Glomerular visceral epithelial cell (primary cell): Measurements from ENCODE around the gene VASH2.
A peak's percentile ranks its signal among the peaks of the same experiment; 100 is the strongest.
"Not testable (repeated sequence)": the region's sequence is repeated elsewhere in the genome, so short reads cannot be mapped to it uniquely, and the experiment has no call there.

ENCODE experiments used
- DNase-seq: peaks from one replicate; pipeline ENCODE4 v3.0.0-alpha.2; 2016; ENCODE audit errors: extremely low spot score

Gene VASH2

GRCh38 chr1:212950243-212951125 lies at the start of gene VASH2:
VASH2 (plus strand) TSS chr1:212950541; CDS start chr1:212951543, 1,002 bp downstream.
- peak; percentile 84 for DNase-seq

- no peak for DNase-seq
Observed at GRCh38 chr1:212901290-212901689, 49.1 kb upstream of the VASH2 start.

- DNase-seq: no peak
Observed at GRCh38 chr1:212902054-212902453, 48.3 kb upstream of the VASH2 start.

- DNase-seq: no peak
Observed at GRCh38 chr1:212903664-212904063, 46.7 kb upstream of the VASH2 start.

- not testable (repeated sequence) for DNase-seq
Observed at GRCh38 chr1:212908071-212908470, 42.3 kb upstream of the VASH2 start.

- DNase-seq: no peak
Observed at GRCh38 chr1:212908971-212909370, 41.4 kb upstream of the VASH2 start.

- no peak for DNase-seq
Observed at GRCh38 chr1:212909652-212910063, 40.7 kb upstream of the VASH2 start.

GRCh38 chr1:212910213-212910612 lies 40.1 kb upstream of the VASH2 start:
- DNase-seq: not testable (repeated sequence)

- DNase-seq: not testable (repeated sequence)
Observed at GRCh38 chr1:212913638-212914037, 36.7 kb upstream of the VASH2 start.

- not testable (repeated sequence) for DNase-seq
Observed at GRCh38 chr1:212914110-212914509, 36.2 kb upstream of the VASH2 start.

GRCh38 chr1:212914789-212915188 lies 35.6 kb upstream of the VASH2 start:
- no peak for DNase-seq

GRCh38 chr1:212915245-212916091 lies 34.9 kb upstream of the VASH2 start:
- peak; percentile 25 for DNase-seq

GRCh38 chr1:212916481-212917133 lies 33.7 kb upstream of the VASH2 start:
- DNase-seq: no peak

- no peak for DNase-seq
Observed at GRCh38 chr1:212917134-212917485, 33.2 kb upstream of the VASH2 start.

- DNase-seq: no peak
Observed at GRCh38 chr1:212917858-212918257, 32.5 kb upstream of the VASH2 start.

- no peak for DNase-seq
Observed at GRCh38 chr1:212918824-212919223, 31.5 kb upstream of the VASH2 start.

- no peak for DNase-seq
Observed at GRCh38 chr1:212920246-212920645, 30.1 kb upstream of the VASH2 start.

- DNase-seq: no peak
Observed at GRCh38 chr1:212920896-212921295, 29.4 kb upstream of the VASH2 start.

GRCh38 chr1:212922016-212922415 lies 28.3 kb upstream of the VASH2 start:
- no peak for DNase-seq

- DNase-seq: no peak
Observed at GRCh38 chr1:212926372-212926771, 24.0 kb upstream of the VASH2 start.

GRCh38 chr1:212928323-212929291 lies 21.7 kb upstream of the VASH2 start:
- no peak for DNase-seq
